A549 (cell line): ENCODE results near the gene MAGI1. TPM values are rescaled to one million over a fixed set of nuclear protein-coding genes. Genes with fewer than 3 reads are reported as not detected.

Source experiments
- ATAC-seq, 2 experiments: fragments of 200-7000 bp in 1 of 2; fragments of >200 bp in 1 of 2; cut with Nextera tagmentation in 1 of 2; cut with Tn5 transposase in 1 of 2; 3 replicates each; pipeline versions ENCODE4 v1.8.0 to v1.9.1; 2018 to 2020; ENCODE audit warnings: mild to moderate bottlenecking in 1 of 2, moderate library complexity in 1 of 2
- CTCF ChIA-PET: fragments of 300-600 bp; sonication (Branson Sonifier 250); formaldehyde crosslinking; extraction: SDS; loops from one replicate; lab custom pipeline; 2021; ENCODE audit warnings: antibody characterized with exemption, inconsistent platforms; lab: Yijun Ruan, JAX
- POLR2A ChIA-PET: fragments of 350-600 bp; formaldehyde crosslinking; extraction: SDS; loops from one replicate; lab custom pipeline; 2021; ENCODE audit warnings: antibody characterized with exemption, inconsistent platforms; lab: Yijun Ruan, JAX
- DNase-seq, 2 experiments: peaks; one replicate each; pipeline versions ENCODE4 v3.0.0 to v3.0.0-alpha.2; 2011 to 2016; ENCODE audit warnings: low read depth in 1 of 2, low spot score in 1 of 2
- FAIRE-seq: peaks from 2 replicates; lab custom pipeline; 2011; peaks lifted over from hg19 to GRCh38; lab: Jason Lieb, UNC
- H3K27ac ChIP-seq, 2 experiments: fragments of >200 bp; sonication (Bioruptor Twin); formaldehyde crosslinking; 3 replicates each; pipeline ENCODE4 v1.5.1; 2016 to 2017
- H3K4me1 ChIP-seq: fragments of >200 bp; sonication (Bioruptor Twin); formaldehyde crosslinking; 3 replicates; pipeline ENCODE4 v1.6.1; 2016
- H3K4me2 ChIP-seq: fragments of >200 bp; sonication (Bioruptor Twin); formaldehyde crosslinking; 3 replicates; pipeline ENCODE4 v1.6.1; 2016
- H3K4me3 ChIP-seq: fragments of >200 bp; sonication (Bioruptor Twin); formaldehyde crosslinking; 3 replicates; pipeline ENCODE4 v1.5.1; 2016
- H3K9me3 ChIP-seq: fragments of >200 bp; sonication (Bioruptor Twin); formaldehyde crosslinking; 3 replicates; pipeline ENCODE4 v1.6.1; 2016
- BCL3 ChIP-seq: fragments of >200 bp; sonication (Bioruptor Twin); formaldehyde crosslinking; IDR thresholded peaks from 3 replicates; pipeline ENCODE4 v1.6.1; 2016
- BHLHE40 ChIP-seq: IDR thresholded peaks from 2 replicates; pipeline ENCODE4 v1.6.1; 2012; ENCODE audit warnings: low read depth, low read length, inconsistent platforms
- CHD2 ChIP-seq: fragments of 150-350 bp; IDR thresholded peaks from 2 replicates; pipeline ENCODE4 v1.6.1; 2014; ENCODE audit warnings: low read length; ENCODE audit not compliant: partially characterized antibody
- EHMT2 ChIP-seq: fragments of 200-600 bp; sonication (generic); IDR thresholded peaks from 2 replicates; pipeline ENCODE4 v1.6.1; 2016; ENCODE audit warnings: antibody characterized with exemption, low read depth, mild to moderate bottlenecking, moderate library complexity
- EP300 ChIP-seq, 2 experiments: fragments of >200 bp; sonication (Bioruptor Twin); formaldehyde crosslinking; IDR thresholded peaks; 2 replicates in 1 of 2; 3 replicates in 1 of 2; pipeline ENCODE4 v1.6.1; 2016 to 2017
- ESRRA ChIP-seq: fragments of 150-350 bp; IDR thresholded peaks from 2 replicates; pipeline ENCODE4 v1.6.1; 2014; ENCODE audit warnings: mild to moderate bottlenecking, low read length, borderline replicate concordance
- FOXS1 ChIP-seq: fragments of 250-450 bp; sonication (Bioruptor Pico); IDR thresholded peaks from 2 replicates; pipeline ENCODE4 v1.5.0; 2020; ENCODE audit warnings: mild to moderate bottlenecking, moderate library complexity
- HDAC2 ChIP-seq: fragments of 200-600 bp; sonication (generic); IDR thresholded peaks from 2 replicates; pipeline ENCODE4 v1.6.1; 2016
- HEYL ChIP-seq: fragments of 250-450 bp; sonication (Bioruptor Pico); IDR thresholded peaks from 2 replicates; pipeline ENCODE4 v1.8.0; 2021; ENCODE audit warnings: mild to moderate bottlenecking, moderate library complexity
- HOXA7 ChIP-seq: fragments of 250-450 bp; sonication (Bioruptor Pico); IDR thresholded peaks from 2 replicates; pipeline ENCODE4 v1.5.0; 2020; ENCODE audit warnings: mild to moderate bottlenecking, moderate library complexity
- JUNB ChIP-seq: fragments of >200 bp; sonication (Bioruptor Twin); formaldehyde crosslinking; IDR thresholded peaks from 2 replicates; pipeline ENCODE4 v1.6.1; 2016
- KDM5A ChIP-seq: fragments of 200-600 bp; sonication (generic); IDR thresholded peaks from 2 replicates; pipeline ENCODE4 v1.6.1; 2016; ENCODE audit warnings: antibody characterized with exemption, mild to moderate bottlenecking
- MAFK ChIP-seq: fragments of 450-650 bp; IDR thresholded peaks from 2 replicates; pipeline ENCODE4 v1.6.1; 2014; ENCODE audit not compliant: partially characterized antibody
- NR3C1 ChIP-seq: fragments of >200 bp; sonication (Bioruptor Twin); formaldehyde crosslinking; IDR thresholded peaks from 3 replicates; pipeline ENCODE4 v1.6.1; 2017
- POLR2AphosphoS2 ChIP-seq: conservative IDR thresholded peaks from 2 replicates; pipeline ENCODE4 v1.6.1; 2012; ENCODE audit warnings: low read length, improper control_type of control experiment, inconsistent platforms
- RAD21 ChIP-seq, 2 experiments: fragments of >200 bp in 1 of 2; sonication (Bioruptor Twin) in 1 of 2; formaldehyde crosslinking in 1 of 2; IDR thresholded peaks in 1 of 2; conservative IDR thresholded peaks in 1 of 2; 2 replicates in 1 of 2; 3 replicates in 1 of 2; pipeline ENCODE4 v1.6.1; 2012 to 2018; ENCODE audit warnings: inconsistent platforms in 1 of 2
- REST ChIP-seq: fragments of 200-600 bp; sonication (generic); IDR thresholded peaks from 2 replicates; pipeline ENCODE4 v1.6.1; 2016; ENCODE audit warnings: antibody characterized with exemption, mild to moderate bottlenecking, moderate library complexity
- TFCP2L1 ChIP-seq: fragments of 250-450 bp; sonication (Bioruptor Pico); IDR thresholded peaks from 2 replicates; pipeline ENCODE4 v1.5.0; 2021; ENCODE audit warnings: mild to moderate bottlenecking
- TP53 ChIP-seq: fragments of 250-450 bp; sonication (Bioruptor Pico); IDR thresholded peaks from 2 replicates; pipeline ENCODE4 v1.5.0; 2021; ENCODE audit warnings: mild to moderate bottlenecking, moderate library complexity
- ZC3H11A ChIP-seq: fragments of 450-650 bp; IDR thresholded peaks from 2 replicates; pipeline ENCODE4 v1.6.1; 2014; ENCODE audit warnings: antibody characterized with exemption, mild to moderate bottlenecking
- ZSCAN20 ChIP-seq: fragments of 250-450 bp; sonication (Bioruptor Pico); IDR thresholded peaks from 2 replicates; pipeline ENCODE4 v1.8.0; 2022; ENCODE audit warnings: mild to moderate bottlenecking, moderate library complexity
- WGBS: methylation state at CpG from one replicate; pipeline ENCODE4 v1.1.6; 2017; ENCODE audit errors: missing lambda C conversion rate; 5-methylcytosine and 5-hydroxymethylcytosine counted together
- polyA plus RNA-seq, 4 experiments: library from polyadenylated mRNA; depleted of rRNA in 3 of 4; stranded (reverse); fragments of >200 nt; fragmentation: RNase III in 1 of 4; extraction: RNeasy Plus Mini Kit Qiagen cat#74134 plus additional on column Dnase treatment in 1 of 4; gene quantifications; 2 replicates in 3 of 4; 3 replicates in 1 of 4; pipeline ENCODE4 v1.2.3, GENCODE V29; 2011 to 2017
- TF ChIP-seq, protein P1 (sequence below): fragments of >200 bp; sonication (Bioruptor Twin); formaldehyde crosslinking; IDR thresholded peaks from 3 replicates; pipeline ENCODE4 v1.5.1; 2016
- TF ChIP-seq, protein P2 (sequence below): fragments of >200 bp; sonication (Bioruptor Twin); formaldehyde crosslinking; IDR thresholded peaks from 2 replicates; pipeline ENCODE4 v1.6.1; 2016

MAGI1 gene
- polyA plus RNA-seq, 2 of the 4 experiments (the other 2 are of a cell fraction), result 4.7 to 6.6 TPM

GRCh38 chr3:65867463-65868210 lies 171.1 kb downstream of the MAGI1 start:
- FAIRE-seq, result no peak

GRCh38 chr3:65864357-65864904 lies 174.3 kb downstream of the MAGI1 start:
- Histone ChIP-seq H3K9me3 (no peaks in the 10 kb centered on the region), H3K27ac (no peak overlapping the region), H3K4me3 (no peak overlapping the region), H3K4me1 (no peaks in the 10 kb centered on the region), H3K4me2 (no peak overlapping the region)
- ATAC-seq (no peak), FAIRE-seq (no peak), DNase-seq (no peak)
- 80% methylated on average over 6 of the region's 6 CpGs for WGBS
- no peak for TF ChIP-seq ZSCAN20 (CRISPR knock-in tag)
- CTCF ChIA-PET, result interaction anchor here (0.6 to 0.7 kb wide), 2 partner anchors 15 to 273 kb away, joined by 3 read pairs; no protein-coding TSS in a partner anchor
- POLR2A ChIA-PET, result no interaction called here

More at GRCh38 chr3:65867463-65868210, 171.1 kb downstream of the MAGI1 start:
- Histone ChIP-seq H3K4me1 (no peaks in the 10 kb centered on the region), H3K4me3 (no peak overlapping the region), H3K4me2 (no peak overlapping the region), H3K9me3 (no peaks in the 10 kb centered on the region), H3K27ac (no peak overlapping the region)
- TF ChIP-seq REST (no peak), KDM5A (no peak), HEYL (CRISPR knock-in tag) (no peak), ZSCAN20 (CRISPR knock-in tag) (no peak), ESRRA (no peak), BHLHE40 (no peak), RAD21 (conservative IDR thresholded peaks at IDR 0.05 in 1 of 2, IDR thresholded peaks at IDR 0.05 in 1 of 2) (no peak), TP53 (no peak), FOXS1 (no peak), HDAC2 (no peak)
- TF ChIP-seq, protein P1, sequence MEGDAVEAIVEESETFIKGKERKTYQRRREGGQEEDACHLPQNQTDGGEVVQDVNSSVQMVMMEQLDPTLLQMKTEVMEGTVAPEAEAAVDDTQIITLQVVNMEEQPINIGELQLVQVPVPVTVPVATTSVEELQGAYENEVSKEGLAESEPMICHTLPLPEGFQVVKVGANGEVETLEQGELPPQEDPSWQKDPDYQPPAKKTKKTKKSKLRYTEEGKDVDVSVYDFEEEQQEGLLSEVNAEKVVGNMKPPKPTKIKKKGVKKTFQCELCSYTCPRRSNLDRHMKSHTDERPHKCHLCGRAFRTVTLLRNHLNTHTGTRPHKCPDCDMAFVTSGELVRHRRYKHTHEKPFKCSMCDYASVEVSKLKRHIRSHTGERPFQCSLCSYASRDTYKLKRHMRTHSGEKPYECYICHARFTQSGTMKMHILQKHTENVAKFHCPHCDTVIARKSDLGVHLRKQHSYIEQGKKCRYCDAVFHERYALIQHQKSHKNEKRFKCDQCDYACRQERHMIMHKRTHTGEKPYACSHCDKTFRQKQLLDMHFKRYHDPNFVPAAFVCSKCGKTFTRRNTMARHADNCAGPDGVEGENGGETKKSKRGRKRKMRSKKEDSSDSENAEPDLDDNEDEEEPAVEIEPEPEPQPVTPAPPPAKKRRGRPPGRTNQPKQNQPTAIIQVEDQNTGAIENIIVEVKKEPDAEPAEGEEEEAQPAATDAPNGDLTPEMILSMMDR, result no peak
- WGBS, result 81% methylated on average over 9 of the region's 9 CpGs
- CTCF ChIA-PET, result no interaction called here
- ATAC-seq (no peak), DNase-seq (no peak)
- POLR2A ChIA-PET, result no interaction called here

DNA sequence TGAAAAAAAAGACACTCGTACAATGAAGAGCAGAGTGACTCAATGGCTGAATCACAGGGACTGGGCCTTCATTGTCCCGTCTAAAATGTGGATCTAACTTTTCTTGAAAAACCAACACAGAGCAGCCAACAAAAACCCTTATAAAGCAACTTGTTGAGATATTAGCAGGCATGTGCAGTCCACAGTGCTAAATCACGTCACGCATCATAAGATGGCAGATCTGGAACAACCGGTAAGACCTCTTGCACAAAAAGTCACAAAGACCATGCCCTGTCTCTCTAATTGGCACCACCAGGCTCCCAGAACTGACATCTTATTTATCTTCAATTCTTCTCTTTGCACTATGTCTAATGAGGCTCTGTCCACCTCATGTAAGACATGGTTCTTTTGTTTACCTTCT lies 177.0 kb downstream of the MAGI1 start:
- H3K4me1 ChIP-seq, result no peaks in the 10 kb centered on the region
- H3K4me2 ChIP-seq, result no peak overlapping the region
- no peak overlapping the region for H3K4me3 ChIP-seq
- H3K9me3 ChIP-seq, result no peaks in the 10 kb centered on the region
- no peak for DNase-seq
- no peak for ATAC-seq
- no peak for FAIRE-seq
- H3K27ac ChIP-seq, result no peak overlapping the region
- 63% methylated on average over 5 of the region's 5 CpGs for WGBS
- ChIA-PET POLR2A (no interaction called here), CTCF (no interaction called here)
- TF ChIP-seq FOXS1 (no peak), HOXA7 (CRISPR knock-in tag) (no peak), EHMT2 (no peak), ZC3H11A (no peak), JUNB (no peak), TFCP2L1 (CRISPR knock-in tag) (no peak), POLR2AphosphoS2 (no peak), CHD2 (no peak), MAFK (no peak), REST (no peak), EP300 (IDR thresholded peaks at IDR 0.05) (no peak), NR3C1 (no peak), BCL3 (no peak)
- TF ChIP-seq, protein P2, sequence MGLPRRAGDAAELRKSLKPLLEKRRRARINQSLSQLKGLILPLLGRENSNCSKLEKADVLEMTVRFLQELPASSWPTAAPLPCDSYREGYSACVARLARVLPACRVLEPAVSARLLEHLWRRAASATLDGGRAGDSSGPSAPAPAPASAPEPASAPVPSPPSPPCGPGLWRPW, result no peak
